Spleen (tissue), 11 donors: Measurements from ENCODE around the gene TDRD9. TPM values are rescaled to one million over a fixed set of nuclear protein-coding genes. Genes with fewer than 3 reads are reported as not detected.

Source experiments
- DNase-seq: peaks from one replicate; pipeline ENCODE4 v3.0.0-alpha.2; 2020
- H3K27ac ChIP-seq, 8 donors: fragments of 200-600 bp; sonication (generic) in 7 of 8; 1 replicate in 4 of 8; 2 replicates in 4 of 8; pipeline versions ENCODE4 v1.5.0 to v1.8.0; 2016 to 2021; ENCODE audit warnings: inconsistent platforms in 4 of 8, mild to moderate bottlenecking in 4 of 8, moderate library complexity in 1 of 8
- H3K27me3 ChIP-seq, 7 donors: fragments of 200-600 bp; sonication (generic) in 6 of 7; replicated peaks in 1 of 7; 1 replicate in 4 of 7; 2 replicates in 3 of 7; pipeline versions ENCODE4 v1.5.0 to v1.8.0; 2016 to 2021; ENCODE audit warnings: inconsistent platforms in 3 of 7, mild to moderate bottlenecking in 1 of 7
- H3K36me3 ChIP-seq, 6 donors: fragments of 200-600 bp; sonication (generic) in 5 of 6; 1 replicate in 4 of 6; 2 replicates in 2 of 6; pipeline versions ENCODE4 v1.5.0 to v1.8.0; 2016 to 2021; ENCODE audit warnings: inconsistent platforms in 2 of 6
- H3K4me1 ChIP-seq, 6 donors: fragments of 200-600 bp; sonication (generic) in 5 of 6; 1 replicate in 3 of 6; 2 replicates in 3 of 6; pipeline versions ENCODE4 v1.5.0 to v1.8.0; 2016 to 2021; ENCODE audit warnings: inconsistent platforms in 3 of 6
- H3K4me3 ChIP-seq, 8 donors: fragments of 200-600 bp; sonication (generic) in 7 of 8; 1 replicate in 4 of 8; 2 replicates in 4 of 8; pipeline versions ENCODE4 v1.5.0 to v1.8.0; 2016 to 2021; ENCODE audit warnings: inconsistent platforms in 4 of 8, mild to moderate bottlenecking in 4 of 8, moderate library complexity in 2 of 8
- H3K9me3 ChIP-seq, 8 donors: fragments of 200-600 bp; sonication (generic) in 7 of 8; 1 replicate in 4 of 8; 2 replicates in 4 of 8; pipeline versions ENCODE4 v1.5.0 to v1.8.0; 2016 to 2021; ENCODE audit warnings: inconsistent platforms in 4 of 8
- POLR2A ChIP-seq, 3 donors: fragments of 450-650 bp; IDR thresholded peaks; one replicate each; pipeline ENCODE4 v1.5.1; 2017; ENCODE audit warnings: antibody characterized with exemption in 3 of 3, mild to moderate bottlenecking in 1 of 3
- POLR2AphosphoS5 ChIP-seq, 3 donors: sonication (generic); formaldehyde crosslinking; IDR thresholded peaks; one replicate each; pipeline ENCODE4 v1.5.1; 2017; ENCODE audit warnings: antibody characterized with exemption in 3 of 3
- WGBS, 5 donors: extraction: QIAGEN DNeasy Blood & Tissue Kit in 3 of 5; methylation state at CpG; one replicate each; pipeline versions ENCODE4 v1.1.5 to v1.1.7; 2013 to 2018; 5-methylcytosine and 5-hydroxymethylcytosine counted together
- intact Hi-C: fragments of 100-400 bp; cut with DNase I; formaldehyde crosslinking; loops from one replicate; pipeline ENCODE4 v1.15.0; 2023; ENCODE audit warnings: low total_unique reads
- polyA plus RNA-seq, 3 donors: library from polyadenylated mRNA; stranded (reverse); fragments of 200-250 nt; gene quantifications; one replicate each; pipeline ENCODE4 v1.2.1, GENCODE V29; 2013
- total RNA-seq, 7 donors: library from RNA; depleted of rRNA in 3 of 7; stranded (reverse); fragments of >200 nt in 3 of 7; fragmentation: NEBNext Ultra II Directional in 4 of 7; extraction: Animal tissue kit (Norgen Biotek cat#: 25700) in 4 of 7; gene quantifications; one replicate each; pipeline versions ENCODE4 v1.1.0 to v1.2.1, GENCODE V29; 2016 to 2021
- TF ChIP-seq, protein P1 (sequence below), 11 experiments: fragments of 200-600 bp in 7 of 11; fragments of 450-650 bp in 4 of 11; sonication (generic) in 4 of 11; IDR thresholded peaks in 8 of 11; conservative IDR thresholded peaks in 3 of 11; 1 replicate in 7 of 11; 2 replicates in 4 of 11; pipeline versions ENCODE4 v1.4.0 to v1.8.0; 2016 to 2021; ENCODE audit warnings: antibody characterized with exemption in 11 of 11, inconsistent platforms in 4 of 11, mild to moderate bottlenecking in 1 of 11
- donor health status: healthy with polysubstance abuse.
- donor health status: DM: no; HTN: no; CAD: no; lungs with moderate emphysema.
- donor health status: DM: no; HTN: no; CAD: no.
- donor health status: Bipolar disorder and iron deficiency.
- donor health status: healthy.
- donor health status: DM: no; HTN: no; CAD: no.
- donor health status: DM: yes; HTN: yes; CAD: no.

TDRD9 gene
- total and polyA plus RNA-seq, 10 donors = 0.70 to 18.7 (median 8.0) TPM

- DNase-seq = no peak
- intact Hi-C loops = no loop called here
- TF ChIP-seq POLR2AphosphoS5 (IDR thresholded peaks at IDR 0.05) (no peak), POLR2A (IDR thresholded peaks at IDR 0.05) (no peak)
- TF ChIP-seq, protein P1, sequence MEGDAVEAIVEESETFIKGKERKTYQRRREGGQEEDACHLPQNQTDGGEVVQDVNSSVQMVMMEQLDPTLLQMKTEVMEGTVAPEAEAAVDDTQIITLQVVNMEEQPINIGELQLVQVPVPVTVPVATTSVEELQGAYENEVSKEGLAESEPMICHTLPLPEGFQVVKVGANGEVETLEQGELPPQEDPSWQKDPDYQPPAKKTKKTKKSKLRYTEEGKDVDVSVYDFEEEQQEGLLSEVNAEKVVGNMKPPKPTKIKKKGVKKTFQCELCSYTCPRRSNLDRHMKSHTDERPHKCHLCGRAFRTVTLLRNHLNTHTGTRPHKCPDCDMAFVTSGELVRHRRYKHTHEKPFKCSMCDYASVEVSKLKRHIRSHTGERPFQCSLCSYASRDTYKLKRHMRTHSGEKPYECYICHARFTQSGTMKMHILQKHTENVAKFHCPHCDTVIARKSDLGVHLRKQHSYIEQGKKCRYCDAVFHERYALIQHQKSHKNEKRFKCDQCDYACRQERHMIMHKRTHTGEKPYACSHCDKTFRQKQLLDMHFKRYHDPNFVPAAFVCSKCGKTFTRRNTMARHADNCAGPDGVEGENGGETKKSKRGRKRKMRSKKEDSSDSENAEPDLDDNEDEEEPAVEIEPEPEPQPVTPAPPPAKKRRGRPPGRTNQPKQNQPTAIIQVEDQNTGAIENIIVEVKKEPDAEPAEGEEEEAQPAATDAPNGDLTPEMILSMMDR (IDR thresholded peaks at IDR 0.05 in 8 of 11, conservative IDR thresholded peaks at IDR 0.05 in 3 of 11) = no peak
- Histone ChIP-seq H3K36me3 (peaks cover 0 to 38% (median 0%) of the 10 kb centered on the region in 6 donors), H3K27ac (no peak overlapping the region), H3K4me1 (no peaks in the 10 kb centered on the region), H3K27me3 (peaks cover 0 to 27% (median 0%) of the 10 kb centered on the region in 7 donors), H3K9me3 (no peaks in the 10 kb centered on the region), H3K4me3 (no peak overlapping the region)
- WGBS, 5 donors = 84 to 96% (median 90%) methylated on average over 6 of the region's 6 CpGs
These were observed 115.8 kb downstream of the TDRD9 start for GRCh38 chr14:104044016-104044415.

GRCh38 chr14:104047761-104048160, 119.5 kb downstream of the TDRD9 start:
- Histone ChIP-seq H3K27me3 (peaks cover 0 to 14% (median 0%) of the 10 kb centered on the region in 7 donors), H3K4me3 (no peak overlapping the region), H3K9me3 (no peaks in the 10 kb centered on the region), H3K36me3 (peaks cover 0 to 33% (median 0%) of the 10 kb centered on the region in 6 donors), H3K27ac (no peak overlapping the region), H3K4me1 (no peaks in the 10 kb centered on the region)
- TF ChIP-seq, protein P1 (IDR thresholded peaks at IDR 0.05 in 8 of 11, conservative IDR thresholded peaks at IDR 0.05 in 3 of 11) = no peak
- TF ChIP-seq POLR2AphosphoS5 (IDR thresholded peaks at IDR 0.05) (no peak), POLR2A (IDR thresholded peaks at IDR 0.05) (no peak)
- DNase-seq = no peak
- 93 to 96% (median 96%) methylated on average over 3 of the region's 3 CpGs for WGBS, 5 donors
- intact Hi-C loops = no loop called here

DNA sequence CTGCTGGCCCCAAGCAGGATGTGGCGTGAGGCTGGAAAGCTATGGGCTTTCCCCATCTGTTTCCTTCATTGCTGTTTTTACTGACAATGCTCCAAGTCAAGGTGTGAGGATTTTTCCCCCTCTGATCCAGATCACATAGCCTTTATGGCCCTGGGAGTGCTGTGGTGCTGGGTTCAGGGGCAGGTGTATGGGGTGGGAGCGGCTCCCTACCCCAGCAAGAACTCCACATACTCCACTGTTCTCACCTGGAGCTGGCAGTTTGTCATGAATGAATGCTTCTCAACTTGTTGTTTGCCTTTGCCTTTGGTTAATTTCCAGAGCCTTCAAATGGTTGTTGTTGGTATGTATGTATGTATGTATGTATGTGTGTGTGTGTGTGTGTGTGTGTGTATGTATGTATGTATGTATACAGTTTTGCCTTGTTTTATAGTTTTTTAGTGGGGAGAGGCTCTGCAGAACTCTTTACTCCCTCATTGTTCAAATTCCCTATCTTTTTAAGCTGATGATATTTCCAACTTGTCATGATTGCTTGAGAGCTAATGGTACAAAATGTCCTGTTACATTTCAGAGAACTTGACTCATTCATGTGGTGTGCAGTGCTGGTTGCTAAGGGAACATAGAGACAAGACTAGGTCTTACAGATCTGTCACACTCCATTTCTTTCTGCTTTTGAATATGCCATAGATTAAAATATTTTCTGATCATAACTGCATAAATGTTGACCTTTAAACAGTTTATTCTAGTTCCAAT, 120.7 kb downstream of the TDRD9 start:
- peaks cover 0 to 14% (median 0%) of the 10 kb centered on the region in 7 donors for H3K27me3 ChIP-seq

More for the DNA sequence above, 120.7 kb downstream of the TDRD9 start:
- H3K4me3 ChIP-seq = no peak overlapping the region
- TF ChIP-seq POLR2AphosphoS5 (IDR thresholded peaks at IDR 0.05) (no peak), POLR2A (IDR thresholded peaks at IDR 0.05) (no peak)
- TF ChIP-seq, protein P1 (IDR thresholded peaks at IDR 0.05 in 8 of 11, conservative IDR thresholded peaks at IDR 0.05 in 3 of 11) = no peak
- H3K9me3 ChIP-seq = no peaks in the 10 kb centered on the region
- WGBS, 5 donors = 78 to 85% (median 80%) methylated on average over 2 of the region's 2 CpGs
- DNase-seq = no peak
- H3K27ac ChIP-seq = peak overlapping the region in 1 of 8 donors; percentile 70
- peaks cover 0 to 37% (median 0%) of the 10 kb centered on the region in 6 donors for H3K36me3 ChIP-seq
- H3K4me1 ChIP-seq = no peaks in the 10 kb centered on the region
- intact Hi-C loops = no loop called here
